Neural crest cell (in vitro differentiated cells): ENCODE data around the gene KCNMA1. TPM values are rescaled to one million over a fixed set of nuclear protein-coding genes. Genes with fewer than 3 reads are reported as not detected.

Experiments used
- DNase-seq: peaks from one replicate; pipeline ENCODE4 v3.0.0; 2021; ENCODE audit warnings: low read depth, mixed read lengths, low spot score
- H3K27ac Mint-ChIP-seq: one replicate; pipeline ENCODE4 v1.8.0; 2021; ENCODE audit warnings: mild to moderate bottlenecking, mixed read lengths; ENCODE audit not compliant: unreplicated experiment
- H3K27me3 Mint-ChIP-seq: 2 replicates; pipeline ENCODE4 v1.8.0; 2021; ENCODE audit warnings: low read depth, mild to moderate bottlenecking, mixed read lengths
- H3K36me3 Mint-ChIP-seq: 2 replicates; pipeline ENCODE4 v1.8.0; 2021; ENCODE audit warnings: low read depth, mild to moderate bottlenecking, mixed read lengths
- H3K4me1 Mint-ChIP-seq: 2 replicates; pipeline ENCODE4 v1.8.0; 2021; ENCODE audit warnings: mixed read lengths
- H3K4me3 Mint-ChIP-seq: one replicate; pipeline ENCODE4 v1.8.0; 2021; ENCODE audit warnings: mild to moderate bottlenecking, mixed read lengths
- H3K9me3 Mint-ChIP-seq: 2 replicates; pipeline ENCODE4 v1.8.0; 2021; ENCODE audit warnings: mixed read lengths
- total RNA-seq: library from RNA; stranded (reverse); gene quantifications from 2 replicates; pipeline ENCODE4 v1.2.1, GENCODE V29; 2021
- TF ChIP-seq, protein P1 (sequence below): fragments of 200-600 bp; sonication (generic); conservative IDR thresholded peaks from 2 replicates; pipeline ENCODE4 v1.5.0; 2021; ENCODE audit warnings: antibody characterized with exemption, mild to moderate bottlenecking

KCNMA1 gene
- total RNA-seq, 1 donor from 2014 or later: 1.7 TPM

DNA sequence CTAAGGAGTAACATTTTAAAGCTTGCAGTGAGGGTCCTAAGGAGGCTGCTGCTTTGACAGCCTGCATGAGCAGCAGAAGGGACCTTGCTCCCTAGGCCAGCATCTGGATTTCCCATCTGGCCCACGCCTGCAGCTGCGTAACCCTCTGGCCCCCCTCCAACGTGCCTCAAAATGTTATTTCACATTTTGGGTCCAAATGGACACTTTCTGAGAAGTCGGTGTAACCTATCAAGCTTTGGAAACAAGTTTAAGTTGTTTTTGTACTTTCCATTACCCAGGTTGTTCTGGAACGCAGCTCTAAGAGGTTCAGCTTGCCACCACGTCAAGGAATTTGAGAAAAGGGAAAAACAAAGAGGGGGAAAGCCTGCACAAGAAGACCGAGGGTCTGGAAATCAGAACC lies 338.3 kb downstream of the KCNMA1 start:
- Mint-ChIP-seq H3K9me3 (no peaks in the 10 kb centered on the region), H3K4me3 (no peak overlapping the region), H3K4me1 (peaks cover 5% of the 10 kb centered on the region), H3K27me3 (peaks cover 24% of the 10 kb centered on the region), H3K27ac (no peak overlapping the region), H3K36me3 (no peaks in the 10 kb centered on the region)
- TF ChIP-seq, protein P1, sequence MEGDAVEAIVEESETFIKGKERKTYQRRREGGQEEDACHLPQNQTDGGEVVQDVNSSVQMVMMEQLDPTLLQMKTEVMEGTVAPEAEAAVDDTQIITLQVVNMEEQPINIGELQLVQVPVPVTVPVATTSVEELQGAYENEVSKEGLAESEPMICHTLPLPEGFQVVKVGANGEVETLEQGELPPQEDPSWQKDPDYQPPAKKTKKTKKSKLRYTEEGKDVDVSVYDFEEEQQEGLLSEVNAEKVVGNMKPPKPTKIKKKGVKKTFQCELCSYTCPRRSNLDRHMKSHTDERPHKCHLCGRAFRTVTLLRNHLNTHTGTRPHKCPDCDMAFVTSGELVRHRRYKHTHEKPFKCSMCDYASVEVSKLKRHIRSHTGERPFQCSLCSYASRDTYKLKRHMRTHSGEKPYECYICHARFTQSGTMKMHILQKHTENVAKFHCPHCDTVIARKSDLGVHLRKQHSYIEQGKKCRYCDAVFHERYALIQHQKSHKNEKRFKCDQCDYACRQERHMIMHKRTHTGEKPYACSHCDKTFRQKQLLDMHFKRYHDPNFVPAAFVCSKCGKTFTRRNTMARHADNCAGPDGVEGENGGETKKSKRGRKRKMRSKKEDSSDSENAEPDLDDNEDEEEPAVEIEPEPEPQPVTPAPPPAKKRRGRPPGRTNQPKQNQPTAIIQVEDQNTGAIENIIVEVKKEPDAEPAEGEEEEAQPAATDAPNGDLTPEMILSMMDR: no peak
- no peak for DNase-seq

DNA sequence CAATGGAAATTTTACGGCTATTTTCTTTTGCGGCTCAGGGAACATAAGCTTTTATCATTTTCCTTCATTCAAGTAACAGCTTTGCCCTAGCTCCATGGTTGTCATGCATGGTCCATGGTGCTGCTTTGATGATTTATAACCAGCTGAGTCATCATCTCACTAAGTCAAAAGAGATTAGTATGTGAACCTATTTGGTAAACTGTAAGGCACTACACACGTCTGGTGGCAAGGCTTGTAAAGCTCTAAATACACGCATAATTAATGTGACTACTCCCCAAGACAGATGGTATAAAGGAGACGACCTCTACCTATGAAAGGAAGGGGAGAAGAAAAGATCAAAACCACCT lies 340.2 kb downstream of the KCNMA1 start:
- no peak overlapping the region for H3K27ac Mint-ChIP-seq
- H3K27me3 Mint-ChIP-seq: peaks cover 22% of the 10 kb centered on the region
- no peaks in the 10 kb centered on the region for H3K36me3 Mint-ChIP-seq
- H3K4me1 Mint-ChIP-seq: peaks cover 7% of the 10 kb centered on the region
- no peak for DNase-seq
- no peaks in the 10 kb centered on the region for H3K9me3 Mint-ChIP-seq
- no peak overlapping the region for H3K4me3 Mint-ChIP-seq
- TF ChIP-seq, protein P1: no peak

DNA sequence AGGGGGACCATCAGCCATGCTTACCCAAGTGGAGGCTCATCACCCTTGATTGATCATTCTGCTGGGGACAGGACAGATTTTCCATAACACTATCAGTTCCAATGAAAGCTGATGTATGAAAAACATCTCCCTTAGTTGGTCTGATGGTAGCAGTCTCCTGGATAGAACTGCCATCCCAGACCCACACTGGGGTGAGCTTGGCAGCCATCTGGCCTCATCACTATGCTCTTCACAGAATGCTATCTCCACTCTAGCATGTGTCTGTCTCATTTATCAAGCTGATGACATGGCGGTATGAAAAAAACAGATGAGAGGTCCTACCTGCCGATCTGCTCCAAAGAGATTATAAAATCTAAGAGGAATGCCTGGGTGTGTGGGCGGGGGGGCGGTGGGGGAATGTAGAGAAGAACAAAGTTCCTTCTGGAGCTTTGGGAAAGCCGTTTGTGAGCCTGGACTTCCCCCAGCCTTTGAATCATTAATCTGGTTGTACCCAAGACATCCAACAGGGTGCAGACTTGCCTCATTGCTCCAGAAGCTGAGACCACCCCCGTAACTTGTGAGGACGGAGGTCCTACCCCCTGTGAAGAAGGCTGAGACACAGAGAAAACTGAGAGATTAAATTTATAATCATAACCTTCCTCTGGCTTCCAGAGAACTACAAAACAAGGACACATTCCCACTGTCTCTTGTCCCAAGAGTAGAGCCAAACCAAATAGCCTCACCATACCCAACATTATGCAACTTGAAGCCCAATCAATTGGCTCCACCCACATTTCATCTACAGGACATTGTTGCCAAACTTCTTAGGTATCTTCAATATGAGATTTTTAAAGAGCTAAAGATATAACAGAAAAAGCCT lies 340.8 kb downstream of the KCNMA1 start:
- H3K4me1 Mint-ChIP-seq: peaks cover 7% of the 10 kb centered on the region
- no peak for DNase-seq
- no peaks in the 10 kb centered on the region for H3K36me3 Mint-ChIP-seq
- no peak overlapping the region for H3K4me3 Mint-ChIP-seq
- TF ChIP-seq, protein P1: no peak
- H3K27ac Mint-ChIP-seq: no peak overlapping the region
- no peaks in the 10 kb centered on the region for H3K9me3 Mint-ChIP-seq
- H3K27me3 Mint-ChIP-seq: peaks cover 20% of the 10 kb centered on the region

DNA sequence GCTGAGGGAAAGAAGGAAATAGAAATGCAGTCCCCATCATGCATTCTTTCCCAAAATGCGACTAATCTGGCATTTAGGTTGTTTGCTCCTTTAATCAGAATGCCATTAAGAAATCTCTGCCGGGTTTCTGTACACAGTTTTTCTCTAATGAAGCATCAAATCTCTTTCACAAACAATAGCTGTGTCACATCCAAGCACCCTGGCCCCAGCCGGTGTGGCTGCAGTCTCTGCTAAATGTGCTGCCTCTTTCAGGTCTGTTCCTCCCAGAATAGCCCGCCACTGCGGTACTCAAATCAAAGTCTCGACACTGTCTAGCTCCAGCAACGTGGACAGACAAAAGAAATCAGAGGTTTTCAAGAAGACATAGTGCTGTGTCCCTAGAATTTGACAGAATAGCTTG lies 343.8 kb downstream of the KCNMA1 start:
- DNase-seq: no peak
- Mint-ChIP-seq H3K36me3 (no peaks in the 10 kb centered on the region), H3K27me3 (peaks cover 13% of the 10 kb centered on the region), H3K4me1 (peaks cover 18% of the 10 kb centered on the region), H3K4me3 (no peak overlapping the region), H3K27ac (no peak overlapping the region), H3K9me3 (no peaks in the 10 kb centered on the region)
- TF ChIP-seq, protein P1: no peak

DNA sequence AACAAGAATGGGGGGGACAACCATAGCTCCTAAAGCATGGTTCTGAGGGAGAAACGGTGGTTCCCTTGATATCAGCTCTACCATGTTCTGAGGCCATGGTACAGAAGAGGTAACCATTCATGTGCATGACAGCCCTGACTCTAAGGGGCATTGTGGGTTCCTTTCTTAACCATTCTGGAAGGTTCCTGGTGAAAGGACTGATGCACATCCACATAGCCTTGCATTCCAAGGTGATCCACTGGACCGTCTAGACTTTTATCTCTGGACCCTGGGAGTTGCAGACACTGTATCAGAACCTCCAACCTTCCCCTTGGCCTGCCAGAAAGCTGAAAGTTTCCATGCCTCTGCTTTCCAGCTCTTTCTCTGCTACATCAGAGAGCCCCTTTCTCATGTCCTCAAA lies 344.3 kb downstream of the KCNMA1 start:
- Mint-ChIP-seq H3K9me3 (no peaks in the 10 kb centered on the region), H3K27ac (no peak overlapping the region), H3K4me1 (peaks cover 18% of the 10 kb centered on the region)

More for the DNA sequence above, 344.3 kb downstream of the KCNMA1 start:
- Mint-ChIP-seq H3K4me3 (no peak overlapping the region), H3K27me3 (peaks cover 13% of the 10 kb centered on the region), H3K36me3 (no peaks in the 10 kb centered on the region)
- no peak for DNase-seq
- TF ChIP-seq, protein P1: no peak
